Stomach smooth muscle (tissue), 2 donors: ENCODE measurements around the gene SLC35A2.
A peak's percentile ranks its signal among the peaks of the same experiment; 100 is the strongest.

ENCODE experiments used
- H3K27ac ChIP-seq: one replicate; pipeline ENCODE4 v1.7.0; 2013; ENCODE audit warnings: mild to moderate bottlenecking, low read length, inconsistent platforms
- H3K27me3 ChIP-seq, 2 donors: one replicate each; pipeline ENCODE4 v1.7.0; 2013; ENCODE audit warnings: low read length in 2 of 2; ENCODE audit not compliant: insufficient read depth in 2 of 2, control insufficient read depth in 1 of 2
- H3K36me3 ChIP-seq, 2 donors: one replicate each; pipeline ENCODE4 v1.7.0; 2013; ENCODE audit warnings: low read length in 2 of 2; ENCODE audit not compliant: control insufficient read depth in 2 of 2, insufficient read depth in 2 of 2
- H3K4me1 ChIP-seq: one replicate; pipeline ENCODE4 v1.7.0; 2013; ENCODE audit warnings: low read length; ENCODE audit not compliant: control insufficient read depth, insufficient read depth
- H3K4me3 ChIP-seq, 2 donors: one replicate each; pipeline ENCODE4 v1.7.0; 2013; ENCODE audit warnings: low read length in 2 of 2
- H3K9ac ChIP-seq, 2 donors: one replicate each; pipeline ENCODE4 v1.7.0; 2013; ENCODE audit warnings: low read length in 2 of 2, mild to moderate bottlenecking in 1 of 2
- H3K9me3 ChIP-seq, 2 donors: one replicate each; pipeline ENCODE4 v1.7.0; 2013; ENCODE audit warnings: low read length in 2 of 2; ENCODE audit not compliant: control insufficient read depth in 2 of 2
- donor health status: healthy.
- donor health status: Pancreatic carcinoma.

SLC35A2 gene

DNA sequence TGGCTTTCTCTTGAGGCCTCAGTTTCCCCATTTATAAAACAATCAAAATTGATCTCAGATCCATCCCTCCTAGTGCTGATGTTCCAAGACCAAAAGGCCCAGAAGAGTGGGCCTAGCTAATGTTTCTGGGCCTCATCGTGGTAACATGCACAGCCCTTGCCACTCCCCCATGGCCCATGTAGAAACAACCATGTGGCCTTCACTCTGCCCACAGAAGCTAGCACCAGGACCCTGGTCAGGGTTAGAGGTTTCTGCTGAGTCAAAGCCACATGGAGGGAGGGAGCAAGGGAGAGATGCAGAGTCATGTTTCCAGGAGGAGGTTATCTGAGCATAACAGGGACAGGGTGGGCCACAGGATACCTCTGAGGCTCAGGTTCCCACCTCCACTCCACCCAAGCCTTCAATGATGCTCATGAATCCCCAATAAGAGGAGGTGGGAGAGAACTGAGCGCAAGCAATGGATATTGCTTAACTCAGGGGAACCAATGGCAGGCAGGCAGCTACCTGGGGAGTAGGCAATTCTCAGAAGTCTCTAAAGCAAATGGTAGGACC, 29.0 kb upstream of the SLC35A2 start:
- H3K4me3 ChIP-seq: no peak overlapping the region
- no peak overlapping the region for H3K27ac ChIP-seq
- H3K9me3 ChIP-seq: no peaks in the 10 kb centered on the region
- H3K27me3 ChIP-seq: peaks cover 0 to 12% of the 10 kb centered on the region in 2 donors
- H3K9ac ChIP-seq: no peak overlapping the region
- H3K36me3 ChIP-seq: peaks cover 0 to 3% of the 10 kb centered on the region in 2 donors
- peaks cover 11% of the 10 kb centered on the region for H3K4me1 ChIP-seq

DNA sequence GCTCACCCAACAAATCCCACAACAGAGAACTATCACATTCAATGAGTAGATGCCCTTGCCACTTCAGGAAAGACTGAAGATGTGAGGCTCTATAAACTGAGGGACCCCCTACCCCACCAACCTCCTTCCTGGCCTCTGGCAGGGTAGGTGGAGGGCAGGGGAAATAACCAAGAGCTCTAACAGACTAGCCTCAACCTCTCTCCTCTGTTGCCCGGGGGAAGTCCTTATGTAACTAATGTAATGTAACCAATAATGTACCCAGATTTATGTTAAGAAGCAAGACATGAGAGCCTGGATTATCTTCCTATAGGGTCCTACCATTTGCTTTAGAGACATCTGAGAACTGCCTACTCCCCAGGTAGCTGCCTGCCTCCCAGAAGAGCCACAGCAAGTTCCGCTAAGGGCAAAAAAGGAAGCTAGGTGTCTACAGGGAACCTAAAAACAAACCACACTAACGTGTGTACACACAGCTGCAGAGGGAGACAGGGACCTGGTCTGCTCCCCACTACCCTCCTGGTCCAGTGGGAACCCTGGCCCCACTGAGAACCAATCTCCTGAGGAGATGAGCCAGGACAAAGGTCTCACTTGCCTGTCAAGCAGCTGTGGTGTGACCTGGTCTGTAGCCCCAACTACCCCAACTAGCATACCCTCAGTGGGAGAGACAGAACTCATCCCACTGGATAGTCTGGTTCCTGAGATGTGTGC, 28.2 kb upstream of the SLC35A2 start:
- H3K9ac ChIP-seq: no peak overlapping the region
- H3K36me3 ChIP-seq: peaks cover under 1 to 3% of the 10 kb centered on the region in 2 donors
- peaks cover 11% of the 10 kb centered on the region for H3K4me1 ChIP-seq
- H3K27ac ChIP-seq: no peak overlapping the region
- peaks cover 0 to 12% of the 10 kb centered on the region in 2 donors for H3K27me3 ChIP-seq
- H3K4me3 ChIP-seq: no peak overlapping the region
- no peaks in the 10 kb centered on the region for H3K9me3 ChIP-seq

- no peak overlapping the region for H3K27ac ChIP-seq
- H3K9me3 ChIP-seq: no peaks in the 10 kb centered on the region
- no peak overlapping the region for H3K9ac ChIP-seq
- H3K4me3 ChIP-seq: no peak overlapping the region
- H3K27me3 ChIP-seq: peaks cover 0 to 12% of the 10 kb centered on the region in 2 donors
- H3K36me3 ChIP-seq: peaks cover 8 to 11% of the 10 kb centered on the region in 2 donors
- H3K4me1 ChIP-seq: peaks cover 11% of the 10 kb centered on the region
Measured at GRCh38 chrX:48938721-48939425, 27.4 kb upstream of the SLC35A2 start.

GRCh38 chrX:48937054-48937907, 25.8 kb upstream of the SLC35A2 start:
- Histone ChIP-seq H3K4me1 (peaks cover 11% of the 10 kb centered on the region), H3K36me3 (peaks cover 11 to 12% of the 10 kb centered on the region in 2 donors), H3K9ac (peak overlapping the region in 1 of 2 donors; percentile 21), H3K27me3 (peaks cover 0 to 10% of the 10 kb centered on the region in 2 donors), H3K9me3 (no peaks in the 10 kb centered on the region), H3K4me3 (no peak overlapping the region), H3K27ac (no peak overlapping the region)

DNA sequence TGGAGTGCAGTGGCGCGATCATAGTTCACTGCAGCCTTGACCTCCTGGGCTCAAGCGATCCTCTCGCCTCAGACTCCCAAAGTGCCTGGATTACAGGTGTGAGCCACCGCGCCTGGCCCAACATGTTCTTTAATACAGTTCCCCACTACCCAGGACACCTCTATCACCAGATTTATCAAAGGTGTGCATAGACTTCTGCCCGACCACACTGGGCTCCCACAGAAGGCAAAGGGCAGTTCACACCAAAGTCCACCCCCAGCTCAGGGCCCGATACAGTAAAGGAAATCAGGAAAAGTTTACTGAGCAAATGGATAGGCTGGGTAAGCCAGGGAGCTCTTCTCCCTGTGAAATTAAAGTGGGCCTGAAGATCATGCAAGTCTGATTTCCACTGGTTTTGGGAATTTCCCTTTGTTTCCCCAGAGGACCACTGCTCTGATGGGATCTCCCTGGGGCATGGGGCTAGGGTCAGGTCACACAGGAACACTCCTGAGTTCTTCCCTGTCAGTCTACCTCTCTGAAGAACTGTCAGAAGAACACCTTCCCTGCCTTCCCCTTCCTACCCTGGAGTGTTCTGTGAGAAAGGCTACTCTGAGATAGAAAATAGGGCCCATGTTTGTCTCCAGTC, 25.1 kb upstream of the SLC35A2 start:
- H3K4me1 ChIP-seq: peaks cover 11% of the 10 kb centered on the region
- H3K27me3 ChIP-seq: peaks cover 0 to 10% of the 10 kb centered on the region in 2 donors
- H3K27ac ChIP-seq: no peak overlapping the region
- H3K36me3 ChIP-seq: peaks cover 11 to 12% of the 10 kb centered on the region in 2 donors
- H3K9ac ChIP-seq: no peak overlapping the region
- no peaks in the 10 kb centered on the region for H3K9me3 ChIP-seq
- H3K4me3 ChIP-seq: no peak overlapping the region

- no peak overlapping the region for H3K27ac ChIP-seq
- no peak overlapping the region for H3K4me3 ChIP-seq
- peaks cover 0 to 8% of the 10 kb centered on the region in 2 donors for H3K27me3 ChIP-seq
- H3K36me3 ChIP-seq: peaks cover 11 to 13% of the 10 kb centered on the region in 2 donors
- no peak overlapping the region for H3K9ac ChIP-seq
- no peaks in the 10 kb centered on the region for H3K9me3 ChIP-seq
- peaks cover 4% of the 10 kb centered on the region for H3K4me1 ChIP-seq
Measured at GRCh38 chrX:48935301-48935670, 23.8 kb upstream of the SLC35A2 start.

DNA sequence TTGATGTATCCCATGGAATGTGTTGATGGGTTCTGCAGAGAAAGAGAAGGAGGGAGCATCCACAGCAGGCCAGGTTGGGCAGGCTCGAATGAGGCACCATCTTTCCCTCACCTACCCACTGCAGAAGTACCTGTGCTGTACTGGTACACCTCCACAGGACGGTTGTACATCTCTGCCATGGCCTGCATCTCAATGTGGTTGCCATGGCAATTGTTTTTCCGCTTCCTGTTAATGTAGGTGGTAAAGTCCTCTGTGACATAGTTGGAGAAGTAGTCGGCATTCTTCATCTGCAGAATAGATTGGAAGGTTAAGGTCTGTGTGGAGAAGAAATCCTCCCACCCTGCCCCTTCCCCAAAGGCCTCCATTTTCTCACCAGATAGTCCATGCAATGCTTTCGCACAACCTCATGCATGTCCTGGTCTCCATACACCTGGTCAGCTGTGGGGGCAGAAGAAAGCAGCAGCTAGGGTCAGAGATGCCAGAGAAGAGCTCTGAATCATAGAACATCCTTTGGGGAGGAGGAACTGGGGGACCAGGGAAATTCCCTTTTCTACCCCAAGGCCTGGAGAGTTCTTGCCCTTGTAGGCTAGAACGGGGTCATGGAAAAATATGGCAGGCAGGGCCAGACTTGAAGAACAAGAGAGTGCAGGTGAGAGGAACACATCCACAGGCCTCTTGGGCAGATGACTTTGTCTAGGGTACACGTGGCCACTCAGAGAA, 23.3 kb upstream of the SLC35A2 start:
- peaks cover 4% of the 10 kb centered on the region for H3K4me1 ChIP-seq
- H3K36me3 ChIP-seq: peaks cover 11 to 12% of the 10 kb centered on the region in 2 donors
- no peak overlapping the region for H3K27ac ChIP-seq
- H3K9ac ChIP-seq: no peak overlapping the region
- no peak overlapping the region for H3K4me3 ChIP-seq
- peaks cover 0 to 8% of the 10 kb centered on the region in 2 donors for H3K27me3 ChIP-seq
- H3K9me3 ChIP-seq: no peaks in the 10 kb centered on the region

DNA sequence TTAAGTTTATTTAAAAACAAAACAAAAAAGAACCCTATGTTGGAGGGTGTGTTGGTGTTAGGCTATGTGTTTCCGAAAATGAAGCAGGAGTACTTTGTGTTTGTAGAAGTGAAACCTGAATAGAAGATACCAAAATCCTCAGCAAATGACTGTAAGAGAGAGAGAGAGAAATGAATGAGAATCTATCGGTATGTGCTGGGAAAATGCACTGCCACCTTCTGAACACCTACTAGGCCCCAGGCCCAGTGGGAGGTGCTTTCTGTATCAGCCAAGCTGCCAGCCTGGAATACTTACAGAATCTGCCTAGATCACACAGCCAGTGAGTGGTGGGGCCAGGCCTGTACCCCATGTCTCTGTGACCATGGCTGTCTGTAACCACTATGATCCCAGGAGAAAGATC, 22.3 kb upstream of the SLC35A2 start:
- Histone ChIP-seq H3K36me3 (peaks cover 11 to 12% of the 10 kb centered on the region in 2 donors), H3K27ac (no peak overlapping the region), H3K9me3 (no peaks in the 10 kb centered on the region), H3K4me1 (peaks cover 4% of the 10 kb centered on the region), H3K9ac (no peak overlapping the region), H3K4me3 (no peak overlapping the region), H3K27me3 (peaks cover 0 to 6% of the 10 kb centered on the region in 2 donors)

GRCh38 chrX:48927736-48928382, 16.4 kb upstream of the SLC35A2 start:
- Histone ChIP-seq H3K4me1 (no peaks in the 10 kb centered on the region), H3K9me3 (no peaks in the 10 kb centered on the region), H3K27ac (no peak overlapping the region), H3K4me3 (no peak overlapping the region), H3K36me3 (peaks cover 12 to 14% of the 10 kb centered on the region in 2 donors), H3K9ac (no peak overlapping the region), H3K27me3 (peaks cover 0 to 2% of the 10 kb centered on the region in 2 donors)
